Right ventricle myocardium superior (tissue), 1 donor: ENCODE results near the gene SKAP2. TPM values are rescaled to one million over a fixed set of nuclear protein-coding genes. Genes with fewer than 3 reads are reported as not detected.

Experiments used
- ATAC-seq: fragments of 200-7000 bp; cut with Tn5 transposase; one replicate; pipeline ENCODE4 v1.9.1; 2020; ENCODE audit warnings: mild to moderate bottlenecking; ENCODE audit not compliant: poor library complexity
- DNase-seq: peaks from one replicate; pipeline ENCODE4 v3.0.0-alpha.2; 2020
- intact Hi-C: fragments of 100-400 bp; cut with DNase I; formaldehyde crosslinking; loops from one replicate; pipeline ENCODE4 v1.11.2; 2022
- long read RNA-seq: library from polyadenylated mRNA; unstranded; transcript quantifications from one replicate; pipeline ENCODE4 v2.0.0, GENCODE V29; 2021
- total RNA-seq: library from RNA; stranded (reverse); fragmentation: NEBNext Ultra II Directional; extraction: Animal tissue kit (Norgen Biotek cat#: 25700); gene quantifications from one replicate; pipeline ENCODE4 v1.2.1, GENCODE V29; 2021
- donor health status: DM: no; HTN: yes; CAD: no; lungs with severe emphysema.

Gene SKAP2
- 5.2 TPM for total RNA-seq
- long read RNA-seq, transcript SKAP2-201 (13 exons, 3,998 nt), result major isoform, 16 of 17 reads
- long read RNA-seq, partial matches to known transcripts, result 0 of 17 reads
- long read RNA-seq, other reads (novel, unspliced or antisense), result 1 of 17 reads

- ATAC-seq (peak; percentile 99), DNase-seq (peak; percentile 97)
- intact Hi-C loops, result no loop called here
Measured at GRCh38 chr7:26864309-26865093, at the start of gene SKAP2. Gene SKAP2 (minus strand): TSS chr7:26864590. CDS start chr7:26864429, 161 bp downstream.

GRCh38 chr7:26912933-26913536 is 48.6 kb upstream of the SKAP2 start:
- ATAC-seq, result no peak
- no peak for DNase-seq
- intact Hi-C loops, result no loop called here

GRCh38 chr7:26912338-26912737 is 47.9 kb upstream of the SKAP2 start:
- DNase-seq, result no peak

GRCh38 chr7:26910221-26910620 is 45.8 kb upstream of the SKAP2 start:
- intact Hi-C loops, result no loop called here
- peak; percentile 35 for DNase-seq
- ATAC-seq, result no peak

More at GRCh38 chr7:26912338-26912737, 47.9 kb upstream of the SKAP2 start:
- no peak for ATAC-seq
- intact Hi-C loops, result no loop called here

GRCh38 chr7:26900251-26900650 is 35.9 kb upstream of the SKAP2 start:
- DNase-seq, result no peak
- intact Hi-C loops, result no loop called here
- ATAC-seq, result no peak

- ATAC-seq (no peak), DNase-seq (no peak)
- intact Hi-C loops, result no loop called here
Measured at GRCh38 chr7:26899519-26899918, 35.1 kb upstream of the SKAP2 start.

GRCh38 chr7:26898891-26899290 is 34.5 kb upstream of the SKAP2 start:
- intact Hi-C loops, result no loop called here
- ATAC-seq (no peak), DNase-seq (no peak)

- DNase-seq (no peak), ATAC-seq (no peak)
- intact Hi-C loops, result no loop called here
Measured at GRCh38 chr7:26897928-26898327, 33.5 kb upstream of the SKAP2 start.

- ATAC-seq, result no peak
- no peak for DNase-seq
- intact Hi-C loops, result no loop called here
Measured at GRCh38 chr7:26891400-26892350, 27.3 kb upstream of the SKAP2 start.

GRCh38 chr7:26880852-26881251 is 16.5 kb upstream of the SKAP2 start:
- ATAC-seq (no peak), DNase-seq (no peak)
- intact Hi-C loops, result no loop called here

GRCh38 chr7:26879671-26880070 is 15.3 kb upstream of the SKAP2 start:
- intact Hi-C loops, result no loop called here
- no peak for ATAC-seq

GRCh38 chr7:26868841-26869495 is 4.6 kb upstream of the SKAP2 start:
- intact Hi-C loops, result no loop called here
- no peak for DNase-seq
- no peak for ATAC-seq

More at GRCh38 chr7:26879671-26880070, 15.3 kb upstream of the SKAP2 start:
- DNase-seq, result no peak

- peak; percentile 78 for DNase-seq
- ATAC-seq, result peak; percentile 69
- intact Hi-C loops, result no loop called here
Measured at GRCh38 chr7:26865094-26865388, 651 bp upstream of the SKAP2 start.

- ATAC-seq (peak; percentile 17), DNase-seq (no peak)
- intact Hi-C loops, result no loop called here
Measured at GRCh38 chr7:26863518-26864308, 677 bp downstream of the SKAP2 start.

GRCh38 chr7:26862834-26863233 is 1.6 kb downstream of the SKAP2 start:
- DNase-seq (no peak), ATAC-seq (no peak)
- intact Hi-C loops, result no loop called here

- ATAC-seq, result no peak
- no peak for DNase-seq
- intact Hi-C loops, result no loop called here
Measured at GRCh38 chr7:26861050-26861449, 3.3 kb downstream of the SKAP2 start.

- intact Hi-C loops, result no loop called here
- no peak for DNase-seq
- no peak for ATAC-seq
Measured at GRCh38 chr7:26860361-26860760, 4.0 kb downstream of the SKAP2 start.

- DNase-seq, result no peak
- intact Hi-C loops, result no loop called here
- ATAC-seq, result no peak
Measured at GRCh38 chr7:26859720-26860119, 4.7 kb downstream of the SKAP2 start.
